Stimulated activated CD4-positive, alpha-beta T cell treated with anti-CD3 and anti-CD28 coated beads, Interleukin-1b, Interleukin-23, amount 100 ng/mL, for 48 hours (primary cell): ENCODE data around the gene SLC2A10.
"Not testable (repeated sequence)": the region's sequence is repeated elsewhere in the genome, so short reads cannot be mapped to it uniquely, and the experiment has no call there.

Source experiments
- DNase-seq: peaks from one replicate; pipeline ENCODE4 v3.0.0-alpha.2; 2020

The SLC2A10 gene

GRCh38 chr20:46709459-46710152 lies at the start of gene SLC2A10:
Gene SLC2A10 (plus strand): TSS chr20:46709649. CDS start chr20:46709737, 88 bp downstream.
- DNase-seq = no peak

GRCh38 chr20:46660487-46660886 lies 49.0 kb upstream of the SLC2A10 start:
- no peak for DNase-seq

- DNase-seq = no peak
Measured at GRCh38 chr20:46661659-46662058, 47.8 kb upstream of the SLC2A10 start.

- no peak for DNase-seq
Measured at GRCh38 chr20:46663531-46663930, 45.9 kb upstream of the SLC2A10 start.

GRCh38 chr20:46665602-46666001 lies 43.8 kb upstream of the SLC2A10 start:
- DNase-seq = no peak

- no peak for DNase-seq
Measured at GRCh38 chr20:46666306-46666705, 43.1 kb upstream of the SLC2A10 start.

GRCh38 chr20:46666818-46667515 lies 42.5 kb upstream of the SLC2A10 start:
- DNase-seq = no peak

GRCh38 chr20:46670228-46670584 lies 39.2 kb upstream of the SLC2A10 start:
- no peak for DNase-seq

GRCh38 chr20:46670585-46671584 lies 38.6 kb upstream of the SLC2A10 start:
- DNase-seq = no peak

- DNase-seq = no peak
Measured at GRCh38 chr20:46671866-46672542, 37.4 kb upstream of the SLC2A10 start.

- DNase-seq = no peak
Measured at GRCh38 chr20:46672543-46673148, 36.8 kb upstream of the SLC2A10 start.

GRCh38 chr20:46673394-46674252 lies 35.8 kb upstream of the SLC2A10 start:
- no peak for DNase-seq

- no peak for DNase-seq
Measured at GRCh38 chr20:46674253-46675083, 35.0 kb upstream of the SLC2A10 start.

GRCh38 chr20:46676649-46677316 lies 32.7 kb upstream of the SLC2A10 start:
- not testable (repeated sequence) for DNase-seq

GRCh38 chr20:46677608-46678007 lies 31.8 kb upstream of the SLC2A10 start:
- DNase-seq = no peak

- DNase-seq = no peak
Measured at GRCh38 chr20:46678516-46678915, 30.9 kb upstream of the SLC2A10 start.

- DNase-seq = no peak
Measured at GRCh38 chr20:46680684-46681031, 28.8 kb upstream of the SLC2A10 start.

GRCh38 chr20:46681032-46681854 lies 28.2 kb upstream of the SLC2A10 start:
- peak; percentile 59 for DNase-seq
